Neural progenitor cell (in vitro differentiated cells): Measurements from ENCODE around the gene FSTL4.

Experiments
- CTCF ChIP-seq: fragments of 200-600 bp; sonication (generic); IDR thresholded peaks from 2 replicates; pipeline ENCODE4 v1.5.1; 2017; ENCODE audit warnings: antibody characterized with exemption, mild to moderate bottlenecking
- EZH2 ChIP-seq: fragments of 200-600 bp; sonication (generic); IDR thresholded peaks from 2 replicates; pipeline ENCODE4 v1.6.1; 2017; ENCODE audit warnings: antibody characterized with exemption, mild to moderate bottlenecking, moderate library complexity

DNA sequence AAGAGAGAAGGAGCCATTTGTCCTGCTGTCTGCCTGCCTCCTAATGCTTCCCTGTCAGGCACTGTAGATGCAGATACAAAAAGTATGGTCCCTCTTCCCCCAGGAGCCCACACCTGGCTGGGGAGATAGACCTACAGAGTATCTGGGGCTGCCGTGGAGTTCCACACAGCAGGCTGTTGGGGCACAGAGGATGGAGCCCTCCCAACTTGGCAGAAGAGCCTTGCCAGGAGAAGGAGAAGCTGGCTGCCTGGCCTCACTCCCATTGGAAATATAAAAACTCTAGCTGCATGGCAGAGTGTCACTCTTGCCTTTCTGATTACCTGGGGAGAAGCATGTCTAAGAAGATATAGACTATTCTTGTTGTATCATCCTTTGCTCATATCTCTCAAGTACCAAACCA is 160.4 kb downstream of the FSTL4 start:
- TF ChIP-seq CTCF, result no peak
- no peak for TF ChIP-seq EZH2
